Measurements from ENCODE around the gene RTEL1. TPM values are rescaled to one million over a fixed set of nuclear protein-coding genes. Genes with fewer than 3 reads are reported as not detected.

The RTEL1 gene
- total and polyA plus RNA-seq, 9 of the 15 experiments (the other 6 are each of a cell fraction or from before 2014, with no cell fraction given) = 0.36 to 61.0 (median 17.9) TPM

DNA sequence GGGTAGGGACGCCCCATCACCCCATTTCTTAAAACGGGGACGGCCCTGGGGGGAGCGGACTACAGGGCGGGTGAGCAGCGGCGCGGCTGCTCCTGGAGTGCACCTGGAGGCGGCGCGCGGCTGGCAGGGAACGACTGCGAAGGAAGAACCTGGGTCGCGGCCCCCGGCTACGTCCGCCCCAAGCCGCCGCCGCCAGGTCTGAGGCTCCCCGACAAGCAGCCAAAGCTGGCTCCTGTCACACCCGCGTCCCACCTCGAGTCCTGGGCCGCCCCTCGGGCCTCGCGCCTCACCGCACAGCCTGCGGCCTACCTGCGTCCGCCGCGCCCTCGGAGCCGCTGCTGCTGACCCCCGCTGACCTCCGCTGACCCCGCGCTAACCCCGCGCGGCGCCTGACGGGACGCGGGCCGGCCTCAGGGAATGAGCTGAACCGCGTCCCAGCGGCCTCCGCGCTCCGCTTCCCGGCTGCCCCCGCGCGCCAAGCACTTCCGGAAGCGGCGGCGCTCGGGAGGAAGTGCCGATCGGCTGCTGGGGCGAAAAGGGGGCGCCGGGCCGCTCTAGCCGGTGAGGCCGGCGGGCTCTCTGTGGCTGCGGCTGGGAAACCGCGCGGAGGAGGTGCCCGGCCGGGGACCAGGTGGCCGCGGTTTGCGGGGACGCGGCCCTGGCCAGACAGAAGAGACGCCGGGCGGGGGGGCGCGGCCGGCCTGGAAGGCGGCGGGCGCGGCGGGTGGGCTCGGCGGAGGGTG is 49.6 kb downstream of the RTEL1 start, which contains the start of the genes ARFRP1 and ZGPAT (continued):
- no peak for TF ChIP-seq SMAD3 (CRISPR knock-in tag; conservative IDR thresholded peaks at IDR 0.05)
- TF ChIP-seq ZNF431 (CRISPR knock-in tag; IDR thresholded peaks at IDR 0.05) = no peak
- TF ChIP-seq RFX5 (IDR thresholded peaks at IDR 0.05; ENCODE audit: low read depth, low read length) = no peak
- TF ChIP-seq HLTF (IDR thresholded peaks at IDR 0.05) = peak; percentile 68; the same call in 1 of the 2 replicates
- no peak for TF ChIP-seq HDGF (IDR thresholded peaks at IDR 0.05)
- no peak for TF ChIP-seq ZNF57 (CRISPR knock-in tag; IDR thresholded peaks at IDR 0.05)
- no peak for TF ChIP-seq CBX5 (IDR thresholded peaks at IDR 0.05; ENCODE audit: borderline replicate concordance, low read depth)
- TF ChIP-seq, protein P1, sequence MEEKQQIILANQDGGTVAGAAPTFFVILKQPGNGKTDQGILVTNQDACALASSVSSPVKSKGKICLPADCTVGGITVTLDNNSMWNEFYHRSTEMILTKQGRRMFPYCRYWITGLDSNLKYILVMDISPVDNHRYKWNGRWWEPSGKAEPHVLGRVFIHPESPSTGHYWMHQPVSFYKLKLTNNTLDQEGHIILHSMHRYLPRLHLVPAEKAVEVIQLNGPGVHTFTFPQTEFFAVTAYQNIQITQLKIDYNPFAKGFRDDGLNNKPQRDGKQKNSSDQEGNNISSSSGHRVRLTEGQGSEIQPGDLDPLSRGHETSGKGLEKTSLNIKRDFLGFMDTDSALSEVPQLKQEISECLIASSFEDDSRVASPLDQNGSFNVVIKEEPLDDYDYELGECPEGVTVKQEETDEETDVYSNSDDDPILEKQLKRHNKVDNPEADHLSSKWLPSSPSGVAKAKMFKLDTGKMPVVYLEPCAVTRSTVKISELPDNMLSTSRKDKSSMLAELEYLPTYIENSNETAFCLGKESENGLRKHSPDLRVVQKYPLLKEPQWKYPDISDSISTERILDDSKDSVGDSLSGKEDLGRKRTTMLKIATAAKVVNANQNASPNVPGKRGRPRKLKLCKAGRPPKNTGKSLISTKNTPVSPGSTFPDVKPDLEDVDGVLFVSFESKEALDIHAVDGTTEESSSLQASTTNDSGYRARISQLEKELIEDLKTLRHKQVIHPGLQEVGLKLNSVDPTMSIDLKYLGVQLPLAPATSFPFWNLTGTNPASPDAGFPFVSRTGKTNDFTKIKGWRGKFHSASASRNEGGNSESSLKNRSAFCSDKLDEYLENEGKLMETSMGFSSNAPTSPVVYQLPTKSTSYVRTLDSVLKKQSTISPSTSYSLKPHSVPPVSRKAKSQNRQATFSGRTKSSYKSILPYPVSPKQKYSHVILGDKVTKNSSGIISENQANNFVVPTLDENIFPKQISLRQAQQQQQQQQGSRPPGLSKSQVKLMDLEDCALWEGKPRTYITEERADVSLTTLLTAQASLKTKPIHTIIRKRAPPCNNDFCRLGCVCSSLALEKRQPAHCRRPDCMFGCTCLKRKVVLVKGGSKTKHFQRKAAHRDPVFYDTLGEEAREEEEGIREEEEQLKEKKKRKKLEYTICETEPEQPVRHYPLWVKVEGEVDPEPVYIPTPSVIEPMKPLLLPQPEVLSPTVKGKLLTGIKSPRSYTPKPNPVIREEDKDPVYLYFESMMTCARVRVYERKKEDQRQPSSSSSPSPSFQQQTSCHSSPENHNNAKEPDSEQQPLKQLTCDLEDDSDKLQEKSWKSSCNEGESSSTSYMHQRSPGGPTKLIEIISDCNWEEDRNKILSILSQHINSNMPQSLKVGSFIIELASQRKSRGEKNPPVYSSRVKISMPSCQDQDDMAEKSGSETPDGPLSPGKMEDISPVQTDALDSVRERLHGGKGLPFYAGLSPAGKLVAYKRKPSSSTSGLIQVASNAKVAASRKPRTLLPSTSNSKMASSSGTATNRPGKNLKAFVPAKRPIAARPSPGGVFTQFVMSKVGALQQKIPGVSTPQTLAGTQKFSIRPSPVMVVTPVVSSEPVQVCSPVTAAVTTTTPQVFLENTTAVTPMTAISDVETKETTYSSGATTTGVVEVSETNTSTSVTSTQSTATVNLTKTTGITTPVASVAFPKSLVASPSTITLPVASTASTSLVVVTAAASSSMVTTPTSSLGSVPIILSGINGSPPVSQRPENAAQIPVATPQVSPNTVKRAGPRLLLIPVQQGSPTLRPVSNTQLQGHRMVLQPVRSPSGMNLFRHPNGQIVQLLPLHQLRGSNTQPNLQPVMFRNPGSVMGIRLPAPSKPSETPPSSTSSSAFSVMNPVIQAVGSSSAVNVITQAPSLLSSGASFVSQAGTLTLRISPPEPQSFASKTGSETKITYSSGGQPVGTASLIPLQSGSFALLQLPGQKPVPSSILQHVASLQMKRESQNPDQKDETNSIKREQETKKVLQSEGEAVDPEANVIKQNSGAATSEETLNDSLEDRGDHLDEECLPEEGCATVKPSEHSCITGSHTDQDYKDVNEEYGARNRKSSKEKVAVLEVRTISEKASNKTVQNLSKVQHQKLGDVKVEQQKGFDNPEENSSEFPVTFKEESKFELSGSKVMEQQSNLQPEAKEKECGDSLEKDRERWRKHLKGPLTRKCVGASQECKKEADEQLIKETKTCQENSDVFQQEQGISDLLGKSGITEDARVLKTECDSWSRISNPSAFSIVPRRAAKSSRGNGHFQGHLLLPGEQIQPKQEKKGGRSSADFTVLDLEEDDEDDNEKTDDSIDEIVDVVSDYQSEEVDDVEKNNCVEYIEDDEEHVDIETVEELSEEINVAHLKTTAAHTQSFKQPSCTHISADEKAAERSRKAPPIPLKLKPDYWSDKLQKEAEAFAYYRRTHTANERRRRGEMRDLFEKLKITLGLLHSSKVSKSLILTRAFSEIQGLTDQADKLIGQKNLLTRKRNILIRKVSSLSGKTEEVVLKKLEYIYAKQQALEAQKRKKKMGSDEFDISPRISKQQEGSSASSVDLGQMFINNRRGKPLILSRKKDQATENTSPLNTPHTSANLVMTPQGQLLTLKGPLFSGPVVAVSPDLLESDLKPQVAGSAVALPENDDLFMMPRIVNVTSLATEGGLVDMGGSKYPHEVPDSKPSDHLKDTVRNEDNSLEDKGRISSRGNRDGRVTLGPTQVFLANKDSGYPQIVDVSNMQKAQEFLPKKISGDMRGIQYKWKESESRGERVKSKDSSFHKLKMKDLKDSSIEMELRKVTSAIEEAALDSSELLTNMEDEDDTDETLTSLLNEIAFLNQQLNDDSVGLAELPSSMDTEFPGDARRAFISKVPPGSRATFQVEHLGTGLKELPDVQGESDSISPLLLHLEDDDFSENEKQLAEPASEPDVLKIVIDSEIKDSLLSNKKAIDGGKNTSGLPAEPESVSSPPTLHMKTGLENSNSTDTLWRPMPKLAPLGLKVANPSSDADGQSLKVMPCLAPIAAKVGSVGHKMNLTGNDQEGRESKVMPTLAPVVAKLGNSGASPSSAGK (IDR thresholded peaks at IDR 0.05) = no peak
- TF ChIP-seq ZNF146 (CRISPR knock-in tag; IDR thresholded peaks at IDR 0.05; ENCODE audit: unreplicated experiment) = no peak
- TF ChIP-seq, protein P2, sequence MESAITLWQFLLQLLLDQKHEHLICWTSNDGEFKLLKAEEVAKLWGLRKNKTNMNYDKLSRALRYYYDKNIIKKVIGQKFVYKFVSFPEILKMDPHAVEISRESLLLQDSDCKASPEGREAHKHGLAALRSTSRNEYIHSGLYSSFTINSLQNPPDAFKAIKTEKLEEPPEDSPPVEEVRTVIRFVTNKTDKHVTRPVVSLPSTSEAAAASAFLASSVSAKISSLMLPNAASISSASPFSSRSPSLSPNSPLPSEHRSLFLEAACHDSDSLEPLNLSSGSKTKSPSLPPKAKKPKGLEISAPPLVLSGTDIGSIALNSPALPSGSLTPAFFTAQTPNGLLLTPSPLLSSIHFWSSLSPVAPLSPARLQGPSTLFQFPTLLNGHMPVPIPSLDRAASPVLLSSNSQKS (CRISPR knock-in tag; IDR thresholded peaks at IDR 0.05) = no peak
